ENCODE results near the gene SSNA1.
"Not testable (repeated sequence)": the region's sequence is repeated elsewhere in the genome, so short reads cannot be mapped to it uniquely, and the experiment has no call there.

Gene SSNA1

DNA sequence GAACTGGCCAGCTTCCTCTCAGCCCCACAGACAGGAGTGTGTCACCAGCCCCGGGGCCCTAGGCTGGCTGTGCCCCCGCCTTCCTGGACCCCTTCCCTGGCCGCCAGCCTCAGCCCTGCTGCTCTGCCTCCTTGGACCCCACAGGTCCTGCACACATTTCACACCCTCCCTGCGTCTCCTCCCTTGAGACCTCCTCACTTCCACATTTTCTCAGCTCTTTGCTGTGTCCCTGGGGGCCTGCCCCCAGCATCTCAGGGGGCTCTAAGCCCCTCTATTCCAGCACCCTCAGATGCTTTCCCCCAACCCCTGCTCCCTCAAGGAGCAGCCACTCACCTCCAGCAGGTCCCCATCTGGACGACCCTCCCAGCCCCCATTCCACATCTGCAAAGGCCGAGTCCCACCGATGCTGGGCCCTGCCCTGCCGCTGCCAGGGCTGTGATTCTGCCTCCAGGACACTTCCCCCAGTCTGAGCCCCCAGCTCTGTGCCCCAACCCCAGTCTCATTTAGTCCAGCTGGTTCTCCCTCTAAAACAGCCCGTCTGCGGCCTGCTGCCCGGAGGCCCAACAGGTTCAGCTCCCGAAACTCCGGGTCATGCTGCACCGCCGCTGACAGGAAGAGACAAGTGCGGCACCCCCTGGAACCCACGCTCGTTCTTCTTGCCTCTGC is 46.4 kb downstream of the SSNA1 start:
- DNase-seq: no peak

DNA sequence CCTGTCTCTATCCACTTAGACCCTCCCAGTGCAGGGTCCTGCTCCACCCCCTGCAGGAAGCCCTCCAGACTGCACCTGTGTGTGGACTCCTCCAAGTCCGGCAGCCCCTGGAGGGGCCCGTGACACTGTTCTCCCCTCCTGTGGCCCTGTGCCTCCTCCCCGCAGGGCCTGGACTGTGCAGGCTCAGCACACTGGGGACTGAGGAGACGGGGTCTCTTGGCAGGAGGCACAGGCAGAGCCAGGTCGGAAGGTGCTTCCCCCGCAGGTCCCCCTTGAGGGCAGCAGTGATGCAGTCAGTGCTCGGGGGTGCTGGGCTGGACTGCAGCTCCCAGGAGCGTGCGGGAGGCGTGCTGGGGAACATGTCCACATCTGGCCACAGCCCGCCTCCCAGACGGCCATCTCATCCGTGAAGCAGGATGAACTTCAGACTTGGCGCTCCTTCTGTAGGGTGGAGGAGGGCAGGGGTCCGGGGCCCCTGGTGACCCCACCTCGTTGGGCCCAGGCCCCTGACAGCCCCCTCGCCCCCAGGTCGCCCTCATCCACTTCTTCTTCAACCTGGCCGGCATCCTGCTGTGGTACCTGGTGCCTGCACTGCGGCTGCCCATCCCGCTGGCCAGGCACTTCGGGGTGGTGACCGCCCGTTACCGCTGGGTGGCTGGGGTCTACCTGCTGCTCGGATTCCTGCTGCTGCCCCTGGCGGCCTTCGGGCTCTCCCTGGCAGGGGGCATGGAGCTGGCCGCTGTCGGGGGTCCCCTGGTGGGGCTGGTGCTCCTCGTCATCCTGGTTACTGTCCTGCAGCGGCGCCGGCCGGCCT is 47.2 kb downstream of the SSNA1 start:
- no peak for DNase-seq

- DNase-seq: peak; percentile 81
Observed at GRCh38 chr9:137236238-137236935, 47.9 kb downstream of the SSNA1 start.

DNA sequence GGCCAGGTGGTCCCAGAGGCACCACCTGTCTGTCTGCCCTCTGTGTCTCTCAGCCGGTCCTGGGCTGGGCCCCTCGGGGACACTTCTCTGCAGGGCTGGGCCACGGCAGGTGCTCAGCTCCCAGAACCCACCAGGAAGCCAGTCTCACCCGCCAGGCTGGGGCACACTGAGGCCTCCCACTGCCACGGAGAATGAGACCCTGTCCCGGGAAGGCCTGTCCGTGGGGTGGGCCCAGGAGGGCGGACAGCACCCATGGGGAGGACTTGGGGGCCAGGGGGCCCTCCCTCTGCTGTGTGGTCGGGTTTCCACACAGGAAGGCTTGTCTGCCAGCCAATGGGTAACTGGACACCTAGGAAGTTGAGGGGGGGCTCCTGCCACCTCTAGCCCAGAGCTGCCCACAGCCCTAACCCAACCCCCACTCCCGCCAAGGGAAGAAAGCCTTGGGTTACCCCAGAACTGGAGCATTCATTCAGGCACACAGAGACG is 48.5 kb downstream of the SSNA1 start:
- DNase-seq: no peak

GRCh38 chr9:137237759-137238726 is 49.6 kb downstream of the SSNA1 start:
- DNase-seq: no peak

DNA sequence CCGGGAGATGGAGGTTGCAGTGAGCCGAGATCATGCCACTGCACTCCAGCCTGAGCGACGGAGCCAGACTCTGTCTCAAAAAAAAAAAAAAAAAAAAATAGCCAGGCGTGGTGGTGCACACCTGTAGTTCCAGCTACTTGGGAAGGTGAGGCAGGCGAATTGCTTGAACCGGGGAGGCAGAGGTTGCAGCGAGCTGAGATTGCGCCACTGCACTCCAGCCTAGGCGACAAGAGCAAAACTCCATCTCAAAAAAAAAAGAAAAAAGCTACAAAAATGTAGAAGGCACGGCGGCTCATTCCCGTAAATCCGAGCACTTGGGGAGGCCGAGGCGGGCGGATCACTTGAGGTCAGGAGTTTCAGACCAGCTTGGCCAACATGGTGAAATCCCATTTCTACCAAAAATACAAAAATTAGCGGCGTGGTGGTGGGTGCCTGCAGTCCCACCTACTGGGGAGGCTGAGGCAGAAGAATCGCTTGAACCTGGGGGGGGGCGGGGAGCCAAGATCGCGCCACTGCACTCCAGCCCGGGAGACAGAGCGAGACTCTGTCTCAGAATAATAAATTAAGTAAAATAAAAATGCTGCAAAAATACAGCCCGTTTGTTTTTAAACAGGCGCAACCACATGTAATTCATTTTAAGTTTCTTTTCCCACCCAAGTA is 51.2 kb downstream of the SSNA1 start:
- not testable (repeated sequence) for DNase-seq
